ENCODE measurements around the gene MRPL49. TPM values are rescaled to one million over a fixed set of nuclear protein-coding genes. Genes with fewer than 3 reads are reported as not detected.

MRPL49 gene
- total RNA-seq, 4 donors from 2014 or later: 48.8 to 55.9 (median 54.2) TPM

DNA sequence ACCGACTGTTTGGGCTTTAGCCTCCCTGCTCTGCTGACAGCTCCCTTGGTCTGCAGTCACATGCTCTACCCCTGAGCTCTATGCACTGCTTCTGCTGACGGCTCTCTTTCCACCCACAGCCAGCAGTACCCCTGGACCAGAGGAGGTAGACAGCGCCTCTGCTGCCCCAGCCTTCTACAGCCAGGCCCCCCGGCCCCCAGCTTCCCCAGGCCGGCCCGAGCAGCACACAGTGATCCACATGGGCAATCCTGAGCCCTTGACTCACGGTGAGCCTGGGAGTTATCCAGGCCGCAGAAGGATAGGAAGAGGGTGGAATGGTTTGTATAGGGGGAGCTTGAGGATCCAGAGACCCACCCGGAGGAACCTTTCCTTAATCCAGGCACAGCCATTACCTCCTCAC, 35.3 kb upstream of the MRPL49 start:
- TF ChIP-seq POLR2A (IDR thresholded peaks at IDR 0.05) (no peak), CTCF (IDR thresholded peaks at IDR 0.05) (no peak), EP300 (IDR thresholded peaks at IDR 0.05) (no peak)
- 88 to 92% methylated on average over 9 of the region's 9 CpGs for WGBS, 2 donors
- H3K4me3 ChIP-seq: no peak overlapping the region
- DNase-seq (ENCODE audit: low spot score in 2 of 2): no peak
- H3K27ac ChIP-seq: no peak overlapping the region
- peaks cover 0 to 51% (median 5%) of the 10 kb centered on the region in 3 donors for H3K36me3 ChIP-seq
- no peaks in the 10 kb centered on the region for H3K27me3 ChIP-seq
- H3K4me1 ChIP-seq: peaks cover 0 to 26% (median 19%) of the 10 kb centered on the region in 4 donors
- no peaks in the 10 kb centered on the region for H3K9me3 ChIP-seq

DNA sequence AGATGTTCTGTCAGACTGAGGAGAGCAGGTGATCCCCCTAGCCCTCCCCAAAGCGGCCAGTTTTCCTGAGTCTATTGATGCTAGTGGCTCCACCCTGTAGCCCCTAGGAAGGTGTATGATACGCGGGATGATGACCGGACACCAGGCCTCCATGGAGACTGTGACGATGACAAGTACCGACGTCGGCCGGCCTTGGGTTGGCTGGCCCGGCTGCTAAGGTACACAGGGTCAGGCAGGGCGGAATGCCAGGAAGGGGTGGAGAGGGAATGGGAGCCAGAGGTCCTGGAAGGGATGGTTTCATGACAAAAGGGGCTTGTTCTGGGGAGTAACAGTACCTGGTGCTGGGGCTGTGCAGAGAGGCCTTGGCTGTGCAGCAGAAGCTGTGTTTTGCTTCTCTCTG, 34.9 kb upstream of the MRPL49 start:
- WGBS, 2 donors: 84 to 89% methylated on average over 11 of the region's 11 CpGs
- TF ChIP-seq CTCF (IDR thresholded peaks at IDR 0.05): no peak
- no peak for TF ChIP-seq POLR2A (IDR thresholded peaks at IDR 0.05)
- no peak for TF ChIP-seq EP300 (IDR thresholded peaks at IDR 0.05)
- peaks cover 0 to 51% (median 5%) of the 10 kb centered on the region in 3 donors for H3K36me3 ChIP-seq

DNA sequence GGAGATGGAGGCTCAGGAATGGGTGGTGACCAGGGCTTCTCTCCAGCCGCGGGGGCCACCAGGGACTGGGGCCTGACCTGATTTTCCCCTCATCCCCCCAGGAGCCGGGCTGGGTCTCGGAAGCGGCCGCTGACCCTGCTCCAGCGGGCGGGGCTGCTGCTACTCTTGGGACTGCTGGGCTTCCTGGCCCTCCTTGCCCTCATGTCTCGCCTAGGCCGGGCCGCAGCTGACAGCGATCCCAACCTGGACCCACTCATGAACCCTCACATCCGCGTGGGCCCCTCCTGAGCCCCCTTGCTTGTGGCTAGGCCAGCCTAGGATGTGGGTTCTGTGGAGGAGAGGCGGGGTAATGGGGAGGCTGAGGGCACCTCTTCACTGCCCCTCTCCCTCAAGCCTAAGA, 34.3 kb upstream of the MRPL49 start:
- Histone ChIP-seq H3K27ac (no peak overlapping the region), H3K36me3 (peaks cover 0 to 51% (median 5%) of the 10 kb centered on the region in 3 donors), H3K4me1 (peaks cover 0 to 26% (median 19%) of the 10 kb centered on the region in 4 donors), H3K27me3 (no peaks in the 10 kb centered on the region), H3K4me3 (no peak overlapping the region), H3K9me3 (no peaks in the 10 kb centered on the region)
- 84 to 95% methylated on average over 12 to 13 of the region's 15 CpGs for WGBS, 2 donors
- DNase-seq (ENCODE audit: low spot score in 2 of 2): no peak
- TF ChIP-seq EP300 (IDR thresholded peaks at IDR 0.05) (no peak), POLR2A (IDR thresholded peaks at IDR 0.05) (no peak), CTCF (IDR thresholded peaks at IDR 0.05) (no peak)

More for the DNA sequence above, 34.9 kb upstream of the MRPL49 start:
- Histone ChIP-seq H3K27ac (no peak overlapping the region), H3K9me3 (no peaks in the 10 kb centered on the region), H3K27me3 (no peaks in the 10 kb centered on the region), H3K4me3 (no peak overlapping the region), H3K4me1 (peaks cover 0 to 26% (median 19%) of the 10 kb centered on the region in 4 donors)
- DNase-seq (ENCODE audit: low spot score in 2 of 2): no peak

DNA sequence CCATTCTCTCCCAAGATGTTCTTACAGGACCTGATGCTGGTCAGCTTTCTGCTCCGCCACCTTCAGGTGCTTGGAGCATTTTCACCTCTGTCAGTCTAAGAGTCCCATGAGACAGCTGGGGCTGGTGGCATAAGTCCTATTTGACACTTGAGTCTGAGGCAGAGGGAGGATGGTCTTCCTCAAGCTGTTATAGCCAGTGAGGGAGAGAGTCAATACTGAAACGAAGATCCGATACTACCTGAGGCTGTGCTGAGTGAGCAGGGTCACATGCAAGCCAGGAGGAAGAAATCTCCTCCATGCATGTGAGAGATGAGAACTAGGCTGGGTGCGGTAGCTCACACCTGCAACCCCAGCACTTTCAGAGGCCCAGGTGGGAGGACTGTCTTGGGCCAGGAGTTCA, 32.5 kb upstream of the MRPL49 start:
- no peaks in the 10 kb centered on the region for H3K9me3 ChIP-seq
- H3K27ac ChIP-seq: no peak overlapping the region
- peaks cover 0 to 14% (median 10%) of the 10 kb centered on the region in 4 donors for H3K4me1 ChIP-seq
- TF ChIP-seq POLR2A (IDR thresholded peaks at IDR 0.05) (no peak), CTCF (IDR thresholded peaks at IDR 0.05) (no peak), EP300 (IDR thresholded peaks at IDR 0.05) (no peak)
- 95 to 100% methylated on average over 4 of the region's 4 CpGs for WGBS, 2 donors
- DNase-seq (ENCODE audit: low spot score in 2 of 2): no peak
- H3K36me3 ChIP-seq: peaks cover 0 to 51% (median 5%) of the 10 kb centered on the region in 3 donors
- no peak overlapping the region for H3K4me3 ChIP-seq
- H3K27me3 ChIP-seq: no peaks in the 10 kb centered on the region

GRCh38 chr11:65090628-65091027, 31.5 kb upstream of the MRPL49 start:
- Histone ChIP-seq H3K27me3 (no peaks in the 10 kb centered on the region), H3K27ac (no peak overlapping the region), H3K36me3 (peaks cover 0 to 45% (median 5%) of the 10 kb centered on the region in 3 donors), H3K4me1 (peaks cover 0 to 7% (median under 1%) of the 10 kb centered on the region in 4 donors), H3K9me3 (no peaks in the 10 kb centered on the region), H3K4me3 (no peak overlapping the region)
- DNase-seq (ENCODE audit: low spot score in 2 of 2): no peak
- 93 to 94% methylated on average over 4 of the region's 4 CpGs for WGBS, 2 donors
- no peak for TF ChIP-seq CTCF (IDR thresholded peaks at IDR 0.05)
- no peak for TF ChIP-seq EP300 (IDR thresholded peaks at IDR 0.05)
- no peak for TF ChIP-seq POLR2A (IDR thresholded peaks at IDR 0.05)
